Measurements from ENCODE around the gene KAZN.

Gene KAZN

DNA sequence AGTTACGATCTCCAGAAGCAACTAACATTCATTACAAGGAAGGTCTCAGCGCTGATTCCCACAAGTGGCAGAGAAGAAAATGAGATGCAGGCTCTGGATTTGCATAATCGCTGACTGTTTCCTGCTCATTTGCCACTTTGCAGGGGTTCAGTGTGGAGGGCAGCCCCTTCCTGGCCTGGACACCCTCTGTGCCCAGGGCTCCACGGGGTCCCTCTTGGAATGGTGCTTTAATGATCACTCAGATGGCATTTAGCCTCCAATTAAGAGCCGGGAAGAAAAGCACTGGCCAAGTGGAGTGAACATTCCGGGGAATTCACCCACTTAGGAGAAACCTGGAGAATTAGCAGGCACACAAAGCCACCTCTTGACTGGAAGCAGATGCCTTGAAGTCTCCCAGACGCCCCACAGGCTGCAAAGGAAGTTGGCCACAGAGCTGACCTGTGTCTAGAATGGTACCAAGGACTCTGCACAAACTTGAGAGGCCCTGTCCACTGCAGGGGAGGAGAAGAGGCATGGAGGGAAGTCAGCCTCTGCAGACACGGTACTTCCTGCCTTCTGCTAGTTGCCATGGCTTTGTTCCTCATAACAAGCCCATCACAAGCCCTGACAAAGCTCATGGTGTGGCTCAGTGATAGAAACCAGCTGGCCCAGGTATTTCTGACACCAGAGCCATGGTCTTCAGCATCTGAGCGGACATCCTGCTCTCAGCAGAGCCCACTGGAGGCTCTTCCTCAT, 157.2 kb downstream of the KAZN start:
- TF ChIP-seq CTCF (IDR thresholded peaks at IDR 0.05; ENCODE audit: low read length, missing control alignments): no peak
- H3K4me3 ChIP-seq (replicated peaks; ENCODE audit: low read depth, low read length): no peak overlapping the region
- DNase-seq (ENCODE audit: low read depth): no peak

DNA sequence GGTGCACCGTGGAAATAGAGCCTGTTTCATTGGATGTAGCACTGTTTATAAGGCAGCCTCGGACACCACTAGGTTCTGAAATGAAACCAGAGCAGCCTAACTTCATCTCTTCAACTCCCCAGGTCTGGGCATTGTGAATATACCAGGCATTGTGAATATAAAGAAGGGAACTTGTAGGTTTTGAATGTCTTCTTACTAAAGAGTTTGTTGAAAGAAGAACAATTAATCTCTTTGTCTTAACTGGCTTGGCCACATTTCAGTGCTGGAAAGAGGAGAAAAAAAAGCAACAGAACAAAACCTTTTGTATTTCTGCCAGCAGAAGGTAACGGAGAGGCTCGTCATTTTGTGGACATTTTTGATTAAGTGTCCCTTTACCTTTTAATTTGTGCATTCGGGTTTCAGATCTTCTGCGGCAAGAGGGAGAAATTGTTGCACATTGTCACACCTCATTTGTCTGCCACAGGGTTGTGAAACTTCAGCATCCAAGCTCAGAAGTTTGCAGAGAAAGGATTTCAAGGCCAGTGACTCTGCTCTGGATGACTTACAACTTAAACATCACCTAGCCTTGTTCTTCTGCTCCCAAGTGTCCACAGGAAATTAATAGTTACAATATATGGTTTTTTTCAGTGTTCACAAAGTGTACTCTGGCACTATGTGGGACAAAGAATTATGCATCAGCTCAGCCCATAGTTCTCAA, 158.3 kb downstream of the KAZN start:
- no peak for DNase-seq (ENCODE audit: low read depth)
- TF ChIP-seq CTCF (IDR thresholded peaks at IDR 0.05; ENCODE audit: low read length, missing control alignments): no peak
- H3K4me3 ChIP-seq (replicated peaks; ENCODE audit: low read depth, low read length): no peak overlapping the region

- TF ChIP-seq CTCF (IDR thresholded peaks at IDR 0.05; ENCODE audit: low read length, missing control alignments): no peak
- DNase-seq (ENCODE audit: low read depth): no peak
- H3K4me3 ChIP-seq (replicated peaks; ENCODE audit: low read depth, low read length): no peak overlapping the region
Measured at GRCh38 chr1:14757286-14757625, 158.8 kb downstream of the KAZN start.

- TF ChIP-seq CTCF (IDR thresholded peaks at IDR 0.05; ENCODE audit: low read length, missing control alignments): no peak
- no peak for DNase-seq (ENCODE audit: low read depth)
- no peak overlapping the region for H3K4me3 ChIP-seq (replicated peaks; ENCODE audit: low read depth, low read length)
Measured at GRCh38 chr1:14759042-14759818, 160.7 kb downstream of the KAZN start.

DNA sequence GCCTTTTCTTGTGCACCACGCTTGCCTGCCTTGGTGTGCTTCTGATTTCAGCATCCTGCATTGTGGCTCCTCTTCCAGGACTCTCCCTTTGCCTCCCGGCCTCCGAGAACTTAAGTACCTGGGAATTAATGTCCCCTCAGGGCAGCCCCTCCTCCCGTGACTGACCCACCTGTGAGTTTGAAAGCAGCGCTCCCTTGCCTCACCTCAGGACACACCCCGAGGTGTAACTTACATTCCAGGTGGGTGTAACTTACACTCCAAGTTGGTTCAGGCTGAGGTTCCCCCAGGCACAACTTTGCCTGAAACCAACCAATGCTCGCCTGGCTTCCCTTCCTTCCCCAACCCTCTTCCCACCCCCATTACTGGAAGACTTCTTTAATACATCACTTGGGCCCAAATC, 161.4 kb downstream of the KAZN start:
- DNase-seq (ENCODE audit: low read depth): no peak
- H3K4me3 ChIP-seq (replicated peaks; ENCODE audit: low read depth, low read length): no peak overlapping the region
- TF ChIP-seq CTCF (IDR thresholded peaks at IDR 0.05; ENCODE audit: low read length, missing control alignments): no peak

GRCh38 chr1:14760780-14761179, 162.3 kb downstream of the KAZN start:
- H3K4me3 ChIP-seq (replicated peaks; ENCODE audit: low read depth, low read length): no peak overlapping the region
- no peak for TF ChIP-seq CTCF (IDR thresholded peaks at IDR 0.05; ENCODE audit: low read length, missing control alignments)
- DNase-seq (ENCODE audit: low read depth): no peak

All from fibroblast of pulmonary artery (primary cell).